GM23338 (cell line): ENCODE results near the gene RNGTT. TPM values are rescaled to one million over a fixed set of nuclear protein-coding genes. Genes with fewer than 3 reads are reported as not detected.

ENCODE experiments used
- ATAC-seq: fragments of 200-7000 bp; cut with Tn5 transposase; 3 replicates; pipeline ENCODE4 v1.9.1; 2020
- DNase-seq: peaks from one replicate; pipeline ENCODE4 v3.0.0-alpha.2; 2015; ENCODE audit warnings: low spot score
- H2AFZ ChIP-seq: fragments of 200-600 bp; sonication (generic); 2 replicates; pipeline ENCODE4 v1.8.0; 2016; ENCODE audit warnings: antibody characterized with exemption, mild to moderate bottlenecking, moderate library complexity
- H3F3A ChIP-seq: fragments of 200-600 bp; sonication (generic); replicated peaks from 2 replicates; pipeline ENCODE4 v1.8.0; 2017; ENCODE audit warnings: antibody characterized with exemption, mixed run types, low read depth
- H3K27ac ChIP-seq: fragments of 200-600 bp; sonication (generic); 2 replicates; pipeline ENCODE4 v1.6.1; 2016; ENCODE audit warnings: low read depth
- H3K27me3 ChIP-seq: fragments of 200-600 bp; sonication (generic); 2 replicates; pipeline ENCODE4 v1.8.0; 2016; ENCODE audit warnings: mild to moderate bottlenecking, mixed run types, moderate library complexity; ENCODE audit not compliant: insufficient read depth
- H3K36me3 ChIP-seq: fragments of 200-600 bp; sonication (generic); 2 replicates; pipeline ENCODE4 v1.8.0; 2016; ENCODE audit warnings: mild to moderate bottlenecking; ENCODE audit not compliant: insufficient read depth
- H3K4me1 ChIP-seq: fragments of 200-600 bp; sonication (generic); 2 replicates; pipeline ENCODE4 v1.8.0; 2016; ENCODE audit warnings: mild to moderate bottlenecking, moderate library complexity; ENCODE audit not compliant: insufficient read depth
- H3K4me2 ChIP-seq: fragments of 200-600 bp; sonication (generic); 2 replicates; pipeline ENCODE4 v1.7.1; 2017; ENCODE audit warnings: mixed run types
- H3K4me3 ChIP-seq: fragments of 200-600 bp; sonication (generic); 2 replicates; pipeline ENCODE4 v1.6.1; 2016; ENCODE audit warnings: mixed run types
- H3K79me2 ChIP-seq: fragments of 200-600 bp; sonication (generic); replicated peaks from 2 replicates; pipeline ENCODE4 v1.8.0; 2017; ENCODE audit warnings: mild to moderate bottlenecking; ENCODE audit not compliant: insufficient read depth
- H3K9me2 ChIP-seq: fragments of 200-600 bp; sonication (generic); 2 replicates; pipeline ENCODE4 v1.8.0; 2017; ENCODE audit not compliant: insufficient read depth
- H4K20me1 ChIP-seq: fragments of 200-600 bp; sonication (generic); replicated peaks from 2 replicates; pipeline ENCODE4 v1.8.0; 2017; ENCODE audit warnings: mild to moderate bottlenecking; ENCODE audit not compliant: insufficient read depth
- H3K27ac Mint-ChIP-seq: 2 replicates; pipeline ENCODE4 v1.8.0; 2020; ENCODE audit warnings: inconsistent platforms, mild to moderate bottlenecking, moderate library complexity, mixed read lengths
- H3K27me3 Mint-ChIP-seq: 3 replicates; pipeline ENCODE4 v1.8.0; 2022; ENCODE audit warnings: low read depth, mild to moderate bottlenecking, moderate library complexity, mixed read lengths, inconsistent platforms; ENCODE audit not compliant: insufficient read depth, poor library complexity
- H3K36me3 Mint-ChIP-seq: 3 replicates; pipeline ENCODE4 v1.8.0; 2021; ENCODE audit warnings: low read depth, mild to moderate bottlenecking, inconsistent platforms, moderate library complexity, mixed read lengths
- H3K4me1 Mint-ChIP-seq: 3 replicates; pipeline ENCODE4 v1.8.0; 2020; ENCODE audit warnings: mild to moderate bottlenecking, inconsistent platforms, mixed read lengths
- H3K4me3 Mint-ChIP-seq: 3 replicates; pipeline ENCODE4 v1.8.0; 2021; ENCODE audit warnings: moderate library complexity, mild to moderate bottlenecking, inconsistent platforms, mixed read lengths
- H3K9me3 Mint-ChIP-seq: 3 replicates; pipeline ENCODE4 v1.8.0; 2020; ENCODE audit warnings: moderate library complexity, mild to moderate bottlenecking, inconsistent platforms, mixed read lengths
- CREB1 ChIP-seq: fragments of 250-450 bp; sonication (Bioruptor Pico); IDR thresholded peaks from 2 replicates; pipeline ENCODE4 v1.5.0; 2020; ENCODE audit warnings: low read depth, mild to moderate bottlenecking, moderate library complexity
- CTCF ChIP-seq, 2 experiments: fragments of 200-600 bp in 1 of 2; sonication (generic) in 1 of 2; conservative IDR thresholded peaks; 2 replicates each; pipeline versions ENCODE4 v1.5.1 to v1.6.1; 2016 to 2017; ENCODE audit warnings: antibody characterized with exemption in 2 of 2, low read depth in 2 of 2, mild to moderate bottlenecking in 2 of 2, moderate library complexity in 1 of 2
- ETS1 ChIP-seq: IDR thresholded peaks from 2 replicates; pipeline ENCODE4 v1.6.1; 2016; ENCODE audit warnings: antibody characterized with exemption
- EZH2 ChIP-seq: fragments of 200-600 bp; sonication (generic); IDR thresholded peaks from one replicate; pipeline ENCODE4 v1.8.0; 2017; ENCODE audit warnings: antibody characterized with exemption, mild to moderate bottlenecking, low read depth; ENCODE audit not compliant: unreplicated experiment
- EZH2phosphoT487 ChIP-seq: fragments of 200-600 bp; sonication (generic); IDR thresholded peaks from one replicate; pipeline ENCODE4 v1.8.1; 2018; ENCODE audit warnings: antibody characterized with exemption; ENCODE audit not compliant: unreplicated experiment
- JUNB ChIP-seq: IDR thresholded peaks from one replicate; pipeline ENCODE4 v1.6.1; 2016; ENCODE audit warnings: antibody characterized with exemption; ENCODE audit not compliant: unreplicated experiment
- NANOG ChIP-seq: IDR thresholded peaks from 2 replicates; pipeline ENCODE4 v1.6.1; 2016; ENCODE audit warnings: antibody characterized with exemption, borderline replicate concordance
- POLR2AphosphoS5 ChIP-seq: IDR thresholded peaks from 2 replicates; pipeline ENCODE4 v1.6.1; 2016; ENCODE audit warnings: antibody characterized with exemption, low read depth
- REST ChIP-seq: IDR thresholded peaks from one replicate; pipeline ENCODE4 v1.6.1; 2018; ENCODE audit warnings: antibody characterized with exemption; ENCODE audit not compliant: unreplicated experiment
- STAT1 ChIP-seq: IDR thresholded peaks from one replicate; pipeline ENCODE4 v1.6.1; 2016; ENCODE audit warnings: antibody characterized with exemption; ENCODE audit not compliant: unreplicated experiment
- ZNF114 ChIP-seq: fragments of 250-450 bp; sonication (Bioruptor Pico); IDR thresholded peaks from 2 replicates; pipeline ENCODE4 v1.5.0; 2020; ENCODE audit warnings: mild to moderate bottlenecking, moderate library complexity
- ZNF331 ChIP-seq: fragments of 250-450 bp; sonication (Bioruptor Pico); IDR thresholded peaks from 2 replicates; pipeline ENCODE4 v1.5.0; 2020; ENCODE audit warnings: low read depth, mild to moderate bottlenecking, moderate library complexity
- ZNF462 ChIP-seq: fragments of 250-450 bp; sonication (Bioruptor Pico); IDR thresholded peaks from 2 replicates; pipeline ENCODE4 v1.5.0; 2020; ENCODE audit warnings: mild to moderate bottlenecking, moderate library complexity
- polyA plus RNA-seq: library from polyadenylated mRNA; unstranded; fragments of >200 nt; fragmentation: Nextera tagmentation; extraction: Ambion mirVana; gene quantifications from 2 replicates; pipeline ENCODE4 v1.2.1, GENCODE V29; 2016
- total RNA-seq: library from RNA; depleted of rRNA; stranded (reverse); fragments of >200 nt; shearing (Covaris generic); gene quantifications from 2 replicates; pipeline ENCODE4 v1.2.3, GENCODE V29; 2014

RNGTT gene
- total and polyA plus RNA-seq, 2 experiments from 2014 or later, result 11.2 to 29.2 TPM

GRCh38 chr6:88970301-88970700 is 6.9 kb upstream of the RNGTT start:
- Histone ChIP-seq H3K4me1 (peaks cover 13% of the 10 kb centered on the region; the same call in 1 of the 2 replicates), H2AFZ (no peak overlapping the region), H3K27me3 (peaks cover 64% of the 10 kb centered on the region), H3K9me2 (no peaks in the 10 kb centered on the region), H3F3A (no peaks in the 10 kb centered on the region), H3K4me3 (no peak overlapping the region), H3K27ac (no peak overlapping the region), H3K79me2 (no peaks in the 10 kb centered on the region), H3K4me2 (no peak overlapping the region), H4K20me1 (peaks cover 8% of the 10 kb centered on the region; the same call in 1 of the 2 replicates), H3K36me3 (peaks cover 7% of the 10 kb centered on the region; the same call in 1 of the 2 replicates)
- Mint-ChIP-seq H3K27ac (no peak overlapping the region), H3K4me3 (no peak overlapping the region), H3K4me1 (peaks cover 26% of the 10 kb centered on the region), H3K36me3 (peaks cover 21% of the 10 kb centered on the region), H3K27me3 (peaks cover 64% of the 10 kb centered on the region), H3K9me3 (peaks cover 37% of the 10 kb centered on the region)
- TF ChIP-seq EZH2phosphoT487, result no peak
- no peak for TF ChIP-seq ZNF462 (CRISPR knock-in tag)
- TF ChIP-seq JUNB, result no peak
- TF ChIP-seq REST, result no peak
- no peak for TF ChIP-seq ZNF114 (CRISPR knock-in tag)
- no peak for TF ChIP-seq NANOG
- no peak for TF ChIP-seq EZH2
- no peak for TF ChIP-seq CREB1 (CRISPR knock-in tag)
- no peak for TF ChIP-seq STAT1
- TF ChIP-seq CTCF (conservative IDR thresholded peaks at IDR 0.05; ENCODE audit: low read depth in 2 of 2), result no peak
- no peak for TF ChIP-seq ZNF331 (CRISPR knock-in tag)
- no peak for TF ChIP-seq ETS1
- no peak for TF ChIP-seq POLR2AphosphoS5
- ATAC-seq (no peak), DNase-seq (no peak)
